IMR-90 (cell line): ENCODE measurements around the gene JMJD7. TPM values are rescaled to one million over a fixed set of nuclear protein-coding genes. Genes with fewer than 3 reads are reported as not detected.

Experiments used
- ATAC-seq: fragments of 200-7000 bp; cut with Tn5 transposase; 2 replicates; pipeline ENCODE4 v1.9.1; 2020; ENCODE audit warnings: low read depth, mild to moderate bottlenecking, moderate library complexity
- BruUV-seq: library from RNA; stranded (reverse); fragments of 400-500 nt; replicated peaks from 2 replicates; lab custom pipeline; 2021; lab: Mats Ljungman, UMichigan
- CTCF ChIA-PET: fragments of 300-600 bp; formaldehyde crosslinking; extraction: SDS; loops from one replicate; lab custom pipeline; 2021; ENCODE audit warnings: antibody characterized with exemption; lab: Yijun Ruan, JAX
- POLR2A ChIA-PET: fragments of 300-600 bp; sonication (Branson Sonifier 250); formaldehyde crosslinking; loops from one replicate; lab custom pipeline; 2022; ENCODE audit warnings: antibody characterized with exemption; ENCODE audit not compliant: unreplicated experiment; lab: Charles Lee
- DNase-seq: peaks from one replicate; pipeline ENCODE4 v3.0.0; 2013
- H2AFZ ChIP-seq: replicated peaks from 2 replicates; pipeline ENCODE3; 2013; ENCODE audit warnings: low read length, mild to moderate bottlenecking; ENCODE audit not compliant: poor library complexity
- H2AK5ac ChIP-seq: 2 replicates; pipeline ENCODE4 v1.6.1; 2013; ENCODE audit warnings: low read depth, low read length, inconsistent platforms
- H2AK9ac ChIP-seq: replicated peaks from 2 replicates; pipeline ENCODE3; 2013; ENCODE audit warnings: mild to moderate bottlenecking, low read depth, low read length, moderate library complexity; ENCODE audit not compliant: poor library complexity
- H2BK120ac ChIP-seq: 2 replicates; pipeline ENCODE4 v1.6.1; 2013; ENCODE audit warnings: low read depth, low read length, inconsistent platforms
- H2BK15ac ChIP-seq: 3 replicates; pipeline ENCODE4 v1.6.1; 2013; ENCODE audit warnings: low read depth, low read length, inconsistent platforms
- H2BK20ac ChIP-seq: 2 replicates; pipeline ENCODE4 v1.6.1; 2013; ENCODE audit warnings: low read depth, mild to moderate bottlenecking, inconsistent platforms, low read length, moderate library complexity
- H2BK5ac ChIP-seq: 2 replicates; pipeline ENCODE4 v1.6.1; 2013; ENCODE audit warnings: mild to moderate bottlenecking, low read depth, low read length, inconsistent platforms; ENCODE audit not compliant: poor library complexity, severe bottlenecking
- H3K14ac ChIP-seq: replicated peaks from 2 replicates; pipeline ENCODE4 v1.6.1; 2013; ENCODE audit warnings: low read depth, low read length, inconsistent platforms
- H3K18ac ChIP-seq: 2 replicates; pipeline ENCODE4 v1.6.1; 2013; ENCODE audit warnings: low read depth, low read length, control low read depth
- H3K23ac ChIP-seq: 2 replicates; pipeline ENCODE4 v1.6.1; 2013; ENCODE audit warnings: low read depth, low read length, inconsistent platforms
- H3K27ac ChIP-seq: 2 replicates; pipeline ENCODE4 v1.5.1; 2013; ENCODE audit warnings: mild to moderate bottlenecking, control low read depth, low read length; ENCODE audit not compliant: insufficient read depth
- H3K27me3 ChIP-seq: 2 replicates; pipeline ENCODE4 v1.6.1; 2013; ENCODE audit warnings: low read length; ENCODE audit not compliant: control insufficient read depth, insufficient read depth
- H3K36me3 ChIP-seq: 2 replicates; pipeline ENCODE4 v1.6.1; 2013; ENCODE audit warnings: low read length, mixed read lengths; ENCODE audit not compliant: control insufficient read depth, insufficient read depth
- H3K4ac ChIP-seq: 2 replicates; pipeline ENCODE4 v1.6.1; 2013; ENCODE audit warnings: low read depth, low read length, inconsistent platforms
- H3K4me1 ChIP-seq: 2 replicates; pipeline ENCODE4 v1.6.1; 2013; ENCODE audit warnings: low read length, mixed read lengths; ENCODE audit not compliant: control insufficient read depth, insufficient read depth
- H3K4me2 ChIP-seq: 2 replicates; pipeline ENCODE4 v1.6.1; 2013; ENCODE audit warnings: low read depth, mild to moderate bottlenecking, control low read depth, low read length, moderate library complexity
- H3K4me3 ChIP-seq: 2 replicates; pipeline ENCODE4 v1.5.1; 2013; ENCODE audit warnings: low read depth, mild to moderate bottlenecking, control low read depth, low read length, moderate library complexity; ENCODE audit not compliant: insufficient read depth
- H3K56ac ChIP-seq: 2 replicates; pipeline ENCODE4 v1.6.1; 2013; ENCODE audit warnings: low read length, inconsistent platforms; ENCODE audit not compliant: insufficient read depth; ENCODE audit errors: extremely low read depth
- H3K79me1 ChIP-seq, 2 experiments: 2 replicates each; pipeline ENCODE4 v1.6.1; 2013; ENCODE audit warnings: low read length in 2 of 2, inconsistent platforms in 1 of 2, low read depth in 1 of 2
- H3K9ac ChIP-seq: 2 replicates; pipeline ENCODE4 v1.6.1; 2013; ENCODE audit warnings: low read depth, low read length, control low read depth
- H3K9me1 ChIP-seq: 2 replicates; pipeline ENCODE4 v1.6.1; 2013; ENCODE audit warnings: low read length, inconsistent platforms; ENCODE audit not compliant: insufficient read depth
- H3K9me3 ChIP-seq: 2 replicates; pipeline ENCODE4 v1.6.1; 2013; ENCODE audit warnings: low read length; ENCODE audit not compliant: control insufficient read depth, insufficient read depth
- H4K20me1 ChIP-seq: 2 replicates; pipeline ENCODE4 v1.6.1; 2013; ENCODE audit warnings: low read length, inconsistent platforms; ENCODE audit not compliant: insufficient read depth
- H4K5ac ChIP-seq: 2 replicates; pipeline ENCODE4 v1.6.1; 2013; ENCODE audit warnings: mild to moderate bottlenecking, low read depth, low read length, control low read depth
- H4K8ac ChIP-seq, 2 experiments: 2 replicates each; pipeline ENCODE4 v1.6.1; 2013; ENCODE audit warnings: low read depth in 2 of 2, low read length in 2 of 2, control low read depth in 1 of 2, inconsistent platforms in 1 of 2
- H4K91ac ChIP-seq: 2 replicates; pipeline ENCODE4 v1.6.1; 2013; ENCODE audit warnings: low read depth, low read length, inconsistent platforms; ENCODE audit not compliant: insufficient read depth
- CEBPB ChIP-seq: IDR thresholded peaks from 2 replicates; pipeline ENCODE4 v1.6.1; 2012; ENCODE audit warnings: low read depth, low read length, improper control_type of control experiment
- CHD1 ChIP-seq: IDR thresholded peaks from 2 replicates; pipeline ENCODE4 v1.6.1; 2012; ENCODE audit warnings: low read depth, low read length, improper control_type of control experiment
- CTCF ChIP-seq: conservative IDR thresholded peaks from 2 replicates; pipeline ENCODE4 v1.5.1; 2012; ENCODE audit warnings: mild to moderate bottlenecking, low read depth, low read length, improper control_type of control experiment
- ELK1 ChIP-seq: fragments of 150-350 bp; IDR thresholded peaks from 2 replicates; pipeline ENCODE4 v1.6.1; 2016; ENCODE audit warnings: low read depth, mild to moderate bottlenecking, low read length, moderate library complexity, borderline replicate concordance
- MAFK ChIP-seq: IDR thresholded peaks from 2 replicates; pipeline ENCODE4 v1.6.1; 2012; ENCODE audit warnings: low read depth, low read length, improper control_type of control experiment
- MAZ ChIP-seq: IDR thresholded peaks from 2 replicates; pipeline ENCODE4 v1.6.1; 2012; ENCODE audit warnings: low read depth, mild to moderate bottlenecking, low read length, improper control_type of control experiment, moderate library complexity, borderline replicate concordance
- MXI1 ChIP-seq: IDR thresholded peaks from 2 replicates; pipeline ENCODE4 v1.6.1; 2012; ENCODE audit warnings: low read depth, mild to moderate bottlenecking, low read length, moderate library complexity, borderline replicate concordance
- NFE2L2 ChIP-seq: fragments of 150-350 bp; IDR thresholded peaks from 2 replicates; pipeline ENCODE4 v1.6.1; 2016; ENCODE audit warnings: low read depth, mild to moderate bottlenecking, low read length
- POLR2A ChIP-seq: IDR thresholded peaks from 2 replicates; pipeline ENCODE4 v1.6.1; 2012; ENCODE audit warnings: mild to moderate bottlenecking, low read depth, low read length
- RAD21 ChIP-seq: IDR thresholded peaks from 2 replicates; pipeline ENCODE4 v1.6.1; 2012; ENCODE audit warnings: low read length, improper control_type of control experiment
- RCOR1 ChIP-seq: IDR thresholded peaks from 2 replicates; pipeline ENCODE4 v1.6.1; 2012; ENCODE audit warnings: mild to moderate bottlenecking, low read length, improper control_type of control experiment; ENCODE audit not compliant: insufficient replicate concordance
- RFX5 ChIP-seq: IDR thresholded peaks from 2 replicates; pipeline ENCODE4 v1.8.0; 2012; ENCODE audit warnings: low read depth, mild to moderate bottlenecking, low read length, moderate library complexity
- SMC3 ChIP-seq: fragments of 150-350 bp; IDR thresholded peaks from 2 replicates; pipeline ENCODE4 v1.6.1; 2016; ENCODE audit warnings: low read depth, mild to moderate bottlenecking, antibody characterized with exemption, low read length, moderate library complexity
- WGBS, 2 experiments: methylation state at CpG; one replicate each; pipeline versions ENCODE4 v1.1.5 to v1.1.7; 2013; ENCODE audit warnings: missing lambda C conversion rate in 2 of 2; ENCODE audit not compliant: insufficient read length in 1 of 2; ENCODE audit errors: extremely low coverage in 2 of 2; 5-methylcytosine and 5-hydroxymethylcytosine counted together
- dilution Hi-C: fragments of 300-500 bp; cut with HindIII; formaldehyde crosslinking; loops from one replicate; pipeline ENCODE4 v1.14.3; 2018; ENCODE audit warnings: low sequenced_read_pairs; ENCODE audit not compliant: unreplicated experiment
- in situ Hi-C: fragments of 300-500 bp; cut with MboI; formaldehyde crosslinking; loops from 3 replicates; pipeline ENCODE4 v1.14.3; 2019; ENCODE audit warnings: low sequenced_read_pairs, inconsistent platforms, mixed read lengths
- intact Hi-C: fragments of 100-400 bp; cut with micrococcal nuclease; formaldehyde crosslinking; loops from 2 replicates; pipeline ENCODE4 v1.10.0; 2022
- polyA plus RNA-seq, 3 experiments: library from polyadenylated mRNA; depleted of rRNA; stranded (reverse); fragments of >200 nt; gene quantifications; 2 replicates each; pipeline ENCODE4 v1.2.3, GENCODE V29; 2012; ENCODE audit warnings: low replicate concordance in 1 of 3
- total RNA-seq: library from RNA; depleted of rRNA; stranded (reverse); fragments of >200 nt; gene quantifications from 2 replicates; pipeline ENCODE4 v1.2.3, GENCODE V29; 2012

JMJD7 gene
- total and polyA plus RNA-seq, 2 of the 4 experiments (the other 2 are of a cell fraction): 5.0 to 6.3 TPM

GRCh38 chr15:41882689-41883483, 55.0 kb downstream of the JMJD7 start (continued):
- TF ChIP-seq RFX5 (no peak), POLR2A (no peak)

GRCh38 chr15:41883484-41883825, 55.6 kb downstream of the JMJD7 start:
- peaks cover 30% of the 10 kb centered on the region for H3K27me3 ChIP-seq
- H4K5ac ChIP-seq: no peak overlapping the region
- no peak overlapping the region for H2AK9ac ChIP-seq
- no peak overlapping the region for H3K4me2 ChIP-seq
- H2BK20ac ChIP-seq: no peak overlapping the region
- CTCF ChIA-PET: interaction anchor here (1.6 kb wide), 1 partner anchor 11 kb away, joined by 4 read pairs; no protein-coding TSS in a partner anchor
- intact Hi-C loops: no loop called here
- no peak overlapping the region for H4K8ac ChIP-seq
- H2BK15ac ChIP-seq: no peak overlapping the region
- no peak overlapping the region for H3K18ac ChIP-seq
- H3K36me3 ChIP-seq: no peaks in the 10 kb centered on the region
- H2AFZ ChIP-seq: no peak overlapping the region
- no CpG with 5 or more reads among the region's 2 CpGs for WGBS, 2 experiments
- no peaks in the 10 kb centered on the region for H3K9me3 ChIP-seq
- H3K4ac ChIP-seq: no peak overlapping the region
- no peak overlapping the region for H2BK120ac ChIP-seq
- peaks cover 9% of the 10 kb centered on the region; the same call in 1 of the 2 replicates for H4K20me1 ChIP-seq
- in situ Hi-C loops: no loop called here
- no peak for DNase-seq
- H3K79me1 ChIP-seq: no peaks in the 10 kb centered on the region
- no peak overlapping the region for H3K4me3 ChIP-seq
- H4K91ac ChIP-seq: no peak overlapping the region
- H3K9me1 ChIP-seq: peaks cover 2% of the 10 kb centered on the region; the same call in 1 of the 2 replicates
- ATAC-seq: no peak
- H3K4me1 ChIP-seq: 0 out of 2 replicates have a peak, but pooled peaks cover 2% of the 10 kb centered on the region
- POLR2A ChIA-PET: no interaction called here
- no peak overlapping the region for H2BK5ac ChIP-seq
- H3K14ac ChIP-seq: no peak overlapping the region
- no TSS peak for BruUV-seq
- H3K23ac ChIP-seq: no peak overlapping the region
- no peak overlapping the region for H3K9ac ChIP-seq
- H3K56ac ChIP-seq: no peak overlapping the region
- dilution Hi-C loops: no loop called here
- no peak overlapping the region for H3K27ac ChIP-seq
- no peak overlapping the region for H2AK5ac ChIP-seq
- no peak for TF ChIP-seq CHD1
- TF ChIP-seq MAFK: no peak
- no peak for TF ChIP-seq MXI1
- TF ChIP-seq POLR2A: no peak
- no peak for TF ChIP-seq RAD21
- no peak for TF ChIP-seq CTCF
- TF ChIP-seq NFE2L2: no peak
- TF ChIP-seq SMC3: no peak
- no peak for TF ChIP-seq RFX5
- TF ChIP-seq ELK1: no peak
- TF ChIP-seq MAZ: no peak
- no peak for TF ChIP-seq RCOR1
- no peak for TF ChIP-seq CEBPB
